ENCODE results near the gene THEM4.
"Not testable (repeated sequence)": the region's sequence is repeated elsewhere in the genome, so short reads cannot be mapped to it uniquely, and the experiment has no call there.

Gene THEM4

DNA sequence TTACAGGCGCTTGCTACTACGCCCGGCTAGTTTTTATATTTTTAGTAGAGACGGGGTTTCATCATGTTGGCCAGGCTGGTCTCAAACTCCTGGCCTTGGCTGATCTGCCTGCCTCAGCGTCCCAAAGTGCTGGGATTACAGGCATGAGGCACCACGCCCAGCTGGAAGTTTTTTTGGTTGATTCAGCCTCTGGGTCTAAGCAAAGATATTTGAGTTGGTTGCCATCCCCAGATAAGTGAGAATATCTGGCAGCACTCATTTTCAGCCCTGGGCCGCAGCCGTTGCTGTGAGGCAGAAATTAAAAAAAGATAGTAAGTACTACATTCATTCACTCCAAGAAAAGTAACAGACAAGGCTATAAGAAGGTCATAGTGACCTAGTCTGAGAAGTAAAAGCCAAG lies 53.8 kb downstream of the THEM4 start:
- not testable (repeated sequence) for DNase-seq

DNA sequence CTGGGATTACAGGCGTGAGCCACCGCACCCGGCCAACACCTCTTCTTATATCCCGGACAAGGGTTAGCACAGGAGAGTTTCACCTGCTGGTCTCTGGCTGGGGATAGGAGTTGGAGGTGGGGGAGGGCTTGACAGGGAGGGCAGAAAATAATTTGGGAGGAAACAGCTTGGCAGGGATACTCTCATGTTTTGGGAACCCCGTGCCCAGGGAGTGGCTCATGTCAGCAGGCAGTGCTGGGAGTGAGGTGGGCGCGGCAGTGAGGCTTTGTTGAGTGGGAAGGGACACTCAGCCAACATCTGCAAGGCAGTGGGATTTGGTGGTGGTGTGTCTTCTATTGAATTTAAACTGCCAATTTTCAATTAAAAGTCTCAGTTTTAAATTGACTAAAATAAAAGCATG lies 54.7 kb downstream of the THEM4 start:
- DNase-seq = no peak

GRCh38 chr1:151853411-151853943 lies 55.8 kb downstream of the THEM4 start, which contains the start of gene THEM5:
TSS of gene THEM5 (minus strand) at chr1:151853712. CDS start at chr1:151853565, 147 bp downstream.
- DNase-seq = no peak

GRCh38 chr1:151852733-151853132 lies 56.6 kb downstream of the THEM4 start:
- DNase-seq = no peak

GRCh38 chr1:151851886-151852285 lies 57.4 kb downstream of the THEM4 start:
- no peak for DNase-seq

GRCh38 chr1:151849871-151850270 lies 59.4 kb downstream of the THEM4 start:
- DNase-seq = no peak

GRCh38 chr1:151849126-151849525 lies 60.2 kb downstream of the THEM4 start:
- no peak for DNase-seq

DNA sequence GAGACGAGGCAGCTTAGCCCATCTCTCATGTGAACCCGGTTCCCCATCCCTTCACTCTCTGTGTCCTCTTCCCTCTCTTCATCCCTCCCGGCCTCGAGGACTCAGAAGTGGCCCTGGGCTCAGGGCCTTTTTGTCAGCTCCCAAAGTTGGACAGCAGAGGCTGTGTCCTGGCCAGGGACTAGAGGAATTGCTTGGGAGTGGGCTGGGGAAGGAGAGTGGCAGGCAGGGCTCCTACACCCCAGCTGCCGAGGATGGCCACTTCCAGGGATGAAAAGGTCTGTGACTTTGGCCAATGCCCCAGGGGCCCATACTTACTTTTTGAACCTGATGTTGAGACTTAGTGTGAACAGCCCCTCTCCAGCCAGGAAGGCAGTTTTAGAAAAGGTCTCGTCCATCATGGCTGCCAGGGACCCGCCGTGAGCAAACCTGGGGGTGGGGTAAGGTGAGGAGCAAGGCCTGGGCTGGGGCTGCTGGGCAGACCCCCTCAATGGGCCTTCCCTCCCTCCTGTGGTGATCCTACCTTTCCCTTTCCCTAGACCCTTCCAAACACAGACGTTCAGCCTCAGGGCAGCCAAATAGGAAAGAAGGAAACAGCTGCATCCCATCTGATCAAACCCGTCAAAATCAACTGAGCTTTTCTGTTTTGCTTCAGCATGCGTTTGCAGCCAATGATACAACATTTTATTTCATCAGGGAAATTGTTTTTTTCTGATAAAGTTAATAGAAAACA lies 61.3 kb downstream of the THEM4 start:
- DNase-seq = no peak

- peak; percentile 44 for DNase-seq
Measured at GRCh38 chr1:151846686-151847237, 62.5 kb downstream of the THEM4 start.

GRCh38 chr1:151846062-151846568 lies 63.2 kb downstream of the THEM4 start:
- DNase-seq = peak; percentile 90

DNA sequence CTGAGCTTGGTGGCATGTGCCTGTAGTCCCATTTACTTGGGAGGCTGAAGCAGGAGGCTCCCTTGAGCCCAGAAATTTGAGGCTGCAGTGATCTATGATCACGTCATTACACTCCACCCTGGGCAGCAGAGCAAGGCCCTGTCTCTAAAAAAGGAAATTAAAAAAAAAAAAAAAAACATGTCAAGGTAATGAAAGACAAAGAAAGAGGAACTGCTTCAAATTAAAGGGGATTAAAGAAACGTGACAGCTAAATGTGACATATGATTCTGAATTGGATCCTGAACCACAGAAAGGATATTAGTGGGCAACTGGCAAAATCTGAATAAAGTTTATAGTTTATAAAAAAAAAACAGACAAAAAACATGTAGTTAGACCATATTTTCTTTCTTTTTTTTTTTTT lies 65.9 kb downstream of the THEM4 start:
- no peak for DNase-seq

- DNase-seq = peak; percentile 82
Measured at GRCh38 chr1:151841141-151841540, 68.2 kb downstream of the THEM4 start.

DNA sequence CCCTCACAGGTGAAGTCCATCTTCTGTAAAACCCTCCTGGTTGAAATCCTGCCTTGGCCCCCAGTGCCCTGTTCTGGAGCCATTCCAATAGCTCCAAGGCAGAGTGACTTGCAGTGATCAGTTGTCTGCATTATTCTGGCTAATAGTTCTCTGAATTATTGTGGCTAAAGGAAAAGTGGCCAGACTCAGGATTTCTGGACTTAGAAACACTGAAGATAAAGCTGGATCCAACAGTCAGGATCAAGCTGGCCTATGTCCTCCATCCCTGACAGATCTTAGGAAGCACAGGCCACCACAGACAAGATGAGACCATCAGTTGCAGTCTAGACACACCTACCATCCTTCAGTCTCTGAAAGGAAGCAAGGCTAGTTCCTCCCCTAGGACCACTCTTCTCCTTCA lies 68.9 kb downstream of the THEM4 start:
- DNase-seq = no peak

DNA sequence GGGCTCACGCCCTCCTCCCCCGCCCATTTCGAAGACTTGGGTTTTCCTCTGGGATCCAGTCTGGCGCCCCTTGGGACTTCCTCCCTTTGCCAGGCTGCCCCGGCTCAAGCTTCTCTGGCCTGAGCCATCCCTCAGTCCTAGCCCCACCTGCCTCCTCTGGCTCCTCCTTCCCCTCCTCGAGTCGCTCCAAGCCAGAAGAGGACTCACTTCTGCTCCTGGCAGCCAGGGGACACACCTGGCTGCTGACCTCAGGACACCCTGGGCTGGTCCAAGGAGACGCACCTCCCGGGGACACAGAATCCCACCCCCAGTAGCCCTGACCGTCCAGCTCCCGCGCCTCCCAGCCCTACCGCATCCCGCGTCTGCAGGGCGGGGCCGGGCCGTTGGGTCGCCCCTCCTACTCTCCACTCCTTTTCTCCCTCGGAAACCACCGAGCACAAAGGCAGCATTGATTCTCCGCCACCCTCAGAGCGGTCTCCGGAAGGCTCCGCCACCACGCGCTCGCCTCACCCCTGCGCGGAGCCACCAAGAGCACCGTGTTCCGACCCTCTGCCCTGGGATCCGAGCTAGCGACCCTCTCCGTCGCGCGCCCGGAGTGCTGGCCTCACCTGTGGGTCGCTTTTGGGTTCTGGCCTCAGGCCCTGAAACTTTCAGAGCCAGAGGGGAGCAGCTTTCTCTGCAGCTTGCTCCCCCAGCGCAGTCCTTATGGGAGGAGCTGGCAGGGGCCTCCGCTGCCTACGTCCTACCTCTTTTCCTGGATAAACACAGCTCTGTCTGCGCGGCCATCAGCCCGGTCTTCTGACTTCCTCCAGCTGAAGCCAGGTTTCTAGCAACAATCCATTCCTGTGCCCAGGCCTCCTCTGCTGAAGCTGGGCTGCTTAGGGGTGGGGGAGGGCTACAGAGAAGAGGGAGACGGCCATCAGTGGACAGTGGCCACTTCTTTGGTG lies 69.6 kb downstream of the THEM4 start, which contains the start of gene C2CD4D:
Gene C2CD4D (minus strand): TSS at position 364 of the 947 bp plus-strand sequence. CDS start 831 bp downstream, outside the sequence.
- peak; percentile 96 for DNase-seq

GRCh38 chr1:151839082-151839412 lies 70.3 kb downstream of the THEM4 start:
- no peak for DNase-seq

DNA sequence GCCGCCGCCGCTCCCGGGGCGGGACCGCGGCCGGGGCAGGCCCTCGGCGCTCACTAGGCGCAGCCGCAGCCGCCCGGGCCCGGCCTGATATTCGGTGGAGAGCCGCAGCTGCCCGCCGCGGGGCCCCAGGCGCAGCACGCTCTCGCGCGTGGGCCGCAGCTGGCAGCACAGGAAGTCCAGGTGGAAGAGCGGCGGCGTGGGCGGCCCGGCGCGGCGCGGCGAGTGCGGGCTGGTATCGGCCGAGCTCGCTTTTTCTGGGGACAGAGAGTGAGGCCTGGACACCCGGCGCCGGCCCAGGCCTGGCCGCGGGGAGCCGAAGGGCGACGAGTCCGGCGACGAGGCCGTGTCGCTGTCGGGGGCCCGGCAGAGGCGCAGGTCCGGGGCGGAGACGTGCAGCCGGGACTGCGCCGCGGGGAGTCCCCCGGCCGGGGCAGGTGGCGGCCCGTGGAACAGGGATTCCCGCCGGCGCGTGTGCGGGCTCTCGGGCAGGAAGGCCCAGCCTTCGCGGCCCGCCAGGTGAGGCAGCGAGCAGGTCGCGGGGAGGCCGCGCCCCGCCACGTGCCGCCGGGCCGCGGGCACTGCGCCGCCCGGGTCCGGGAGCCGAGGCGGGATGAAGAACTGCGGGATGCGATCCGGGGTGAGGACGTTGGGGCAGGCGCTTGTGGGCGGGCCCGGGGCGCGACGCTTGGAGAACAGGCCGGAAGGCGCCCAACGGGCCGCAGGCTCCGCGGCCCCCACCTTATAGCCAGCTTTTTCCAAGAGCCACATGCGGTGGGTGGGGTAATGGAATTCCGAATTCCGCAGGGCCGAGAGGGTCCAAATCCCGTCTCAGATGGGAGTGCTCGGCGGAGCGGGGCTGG lies 70.9 kb downstream of the THEM4 start:
- no peak for DNase-seq

DNA sequence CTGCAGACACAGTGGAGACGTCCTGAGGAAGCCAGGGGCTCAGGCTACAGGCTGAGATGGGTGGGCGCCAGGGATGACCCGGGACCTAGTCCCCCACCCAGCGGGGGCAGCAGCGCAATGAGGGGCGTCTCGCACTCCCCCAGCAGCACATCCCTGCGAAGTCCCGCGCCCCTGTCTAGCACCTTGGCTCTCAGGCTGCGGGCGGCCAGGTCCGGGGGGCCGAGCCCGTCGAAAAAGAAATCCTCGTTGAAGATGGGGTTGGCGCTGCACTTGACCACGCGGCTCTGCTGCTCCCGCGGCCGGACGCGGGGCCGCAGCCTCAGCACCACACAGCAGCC lies 71.5 kb downstream of the THEM4 start:
- no peak for DNase-seq

DNA sequence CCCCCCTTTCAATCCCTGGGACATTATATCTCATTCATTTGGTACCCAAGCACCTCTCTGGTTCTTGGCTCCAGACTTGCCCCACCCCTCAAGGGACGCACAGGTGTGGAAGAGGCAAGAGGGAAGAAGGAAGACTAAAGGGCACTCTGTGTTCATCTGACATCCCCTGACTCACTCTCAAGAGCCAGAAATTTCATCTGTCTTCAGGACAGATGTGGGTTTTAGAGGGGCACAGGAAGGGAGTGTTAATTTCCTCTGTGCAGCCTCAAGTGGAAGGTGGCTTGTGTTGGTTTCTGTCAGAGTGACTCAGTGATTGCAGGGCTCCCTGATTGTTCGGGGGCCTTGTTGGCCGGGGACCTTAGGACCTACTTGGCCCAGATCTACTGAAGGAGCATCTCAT lies 72.1 kb downstream of the THEM4 start:
- DNase-seq = no peak

- no peak for DNase-seq
Measured at GRCh38 chr1:151835596-151835995, 73.7 kb downstream of the THEM4 start.

DNA sequence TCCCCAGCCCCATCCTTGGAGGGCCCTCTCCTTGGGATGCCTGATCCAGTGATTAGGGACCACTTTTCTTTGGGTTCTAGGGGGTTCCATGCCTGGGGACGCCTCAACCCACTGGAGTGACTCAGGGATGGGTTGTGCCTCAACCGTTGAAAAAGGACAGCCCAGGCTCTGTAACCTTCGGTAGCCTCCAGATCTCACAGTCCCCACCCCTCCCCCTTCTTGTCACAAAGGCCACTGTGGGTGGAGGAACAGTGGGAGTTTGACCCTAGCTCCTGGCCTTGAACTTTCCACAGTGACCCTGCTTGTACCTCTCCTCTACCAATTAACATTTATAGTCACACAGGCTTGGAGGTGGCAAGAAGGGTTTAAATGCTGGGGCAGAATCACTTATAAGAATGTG lies 75.1 kb downstream of the THEM4 start:
- DNase-seq = no peak

DNA sequence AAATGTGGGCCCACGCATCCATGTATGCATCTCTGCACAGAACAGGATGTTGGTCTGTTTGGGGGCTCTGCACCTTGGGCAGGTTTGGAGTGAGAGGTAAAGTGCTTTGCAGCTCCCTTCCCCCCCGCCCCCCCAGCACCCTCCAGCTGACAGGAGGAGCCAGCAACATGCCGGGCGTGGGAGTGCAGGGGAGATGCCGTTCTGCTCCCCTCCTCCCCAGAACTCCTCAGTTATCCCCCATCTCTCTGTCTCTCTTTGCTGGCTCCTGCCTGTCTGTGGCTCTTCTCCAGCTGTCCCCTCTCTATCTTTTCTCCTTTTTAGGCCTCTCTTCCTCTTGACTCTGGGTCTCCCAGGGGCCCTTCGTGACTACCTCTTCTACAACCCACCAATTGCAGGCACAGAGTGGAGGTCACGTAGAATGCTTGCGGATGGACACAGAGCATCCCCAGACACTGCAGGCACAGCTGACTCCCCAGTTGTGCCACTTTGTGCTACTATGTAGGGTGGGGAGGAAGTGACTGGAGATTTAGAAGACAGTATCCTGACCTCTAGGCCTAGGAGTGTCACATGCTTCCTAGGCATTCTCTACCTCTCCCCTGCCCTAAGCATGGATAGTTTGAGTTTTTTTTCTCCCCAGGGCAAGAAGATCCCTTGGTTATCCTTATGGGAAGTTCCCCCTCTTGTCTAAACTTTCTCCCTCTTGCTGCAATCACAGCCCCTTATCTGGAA lies 76.0 kb downstream of the THEM4 start:
- no peak for DNase-seq

Measured in islet precursor cell (in vitro differentiated cells).